HepG2 (cell line): ENCODE results near the gene HIPK3. TPM values are rescaled to one million over a fixed set of nuclear protein-coding genes. Genes with fewer than 3 reads are reported as not detected.

ENCODE experiments used
- FOXK1 ChIP-seq: sonication (generic); formaldehyde crosslinking; IDR thresholded peaks from 2 replicates; pipeline ENCODE4 v1.4.0; 2020; ENCODE audit warnings: low read depth, missing genetic modification reagents, borderline replicate concordance
- HNRNPH1 ChIP-seq: fragments of 200-400 bp; formaldehyde crosslinking; optimal IDR thresholded peaks from 2 replicates; pipeline ENCODE3; 2017; ENCODE audit warnings: mild to moderate bottlenecking, low read depth, low read length
- KAT8 ChIP-seq: IDR thresholded peaks from 2 replicates; pipeline ENCODE4 v1.6.1; 2016; ENCODE audit warnings: missing genetic modification reagents, missing compliant biosample characterization
- U2AF1 ChIP-seq: fragments of 200-400 bp; formaldehyde crosslinking; optimal IDR thresholded peaks from 2 replicates; pipeline ENCODE3; 2017; ENCODE audit warnings: mild to moderate bottlenecking, low read depth, low read length
- ZBTB21 ChIP-seq: sonication (generic); formaldehyde crosslinking; IDR thresholded peaks from 2 replicates; pipeline ENCODE4 v1.4.0; 2020; ENCODE audit warnings: missing genetic modification reagents
- ZNF101 ChIP-seq: sonication (generic); formaldehyde crosslinking; IDR thresholded peaks from 2 replicates; pipeline ENCODE4 v1.4.0; 2020; ENCODE audit warnings: mild to moderate bottlenecking, low read depth, missing genetic modification reagents, borderline replicate concordance
- ZNF142 ChIP-seq: sonication (generic); formaldehyde crosslinking; IDR thresholded peaks from 2 replicates; pipeline ENCODE4 v1.4.0; 2020; ENCODE audit warnings: missing genetic modification reagents
- ZNF552 ChIP-seq: sonication (generic); formaldehyde crosslinking; IDR thresholded peaks from 2 replicates; pipeline ENCODE4 v1.9.0; 2022; ENCODE audit warnings: missing genetic modification reagents, mild to moderate bottlenecking, borderline replicate concordance
- ZNF644 ChIP-seq: IDR thresholded peaks from 2 replicates; pipeline ENCODE4 v1.6.1; 2016; ENCODE audit warnings: low read depth
- ZNF841 ChIP-seq: sonication (generic); formaldehyde crosslinking; IDR thresholded peaks from 2 replicates; pipeline ENCODE4 v1.8.1; 2023; ENCODE audit warnings: missing genetic modification reagents, borderline replicate concordance
- polyA plus RNA-seq, 8 experiments: library from polyadenylated mRNA; depleted of rRNA in 3 of 8; stranded (reverse) in 7 of 8; unstranded in 1 of 8; fragments of >200 nt; fragmentation: Illumina TruSeq in 4 of 8; extraction: Trizol in 4 of 8; gene quantifications; 2 replicates each; pipeline versions ENCODE4 v1.2.1 to v1.2.3, GENCODE V29; 2011 to 2016; ENCODE audit warnings: low read depth in 4 of 8, missing spikeins in 1 of 8, mixed read lengths in 1 of 8; ENCODE audit not compliant: insufficient read depth in 1 of 8
- total RNA-seq, 5 experiments: library from RNA; depleted of rRNA; stranded (reverse); fragments of >200 nt; fragmentation: Illumina TruSeq; extraction: Trizol; gene quantifications; 2 replicates each; pipeline ENCODE4 v1.2.3, GENCODE V29; 2016; ENCODE audit warnings: low read depth in 1 of 5
- TF ChIP-seq, protein P1 (sequence below): sonication (generic); formaldehyde crosslinking; IDR thresholded peaks from 2 replicates; pipeline ENCODE4 v1.5.1; 2020; ENCODE audit warnings: mild to moderate bottlenecking, moderate library complexity, missing genetic modification reagents
- TF ChIP-seq, protein P2 (sequence below): sonication (generic); formaldehyde crosslinking; IDR thresholded peaks from 2 replicates; pipeline ENCODE4 v1.4.0; 2020; ENCODE audit warnings: mild to moderate bottlenecking, missing genetic modification reagents

HIPK3 gene
- total and polyA plus RNA-seq, 2 of the 13 experiments (the other 11 are each of a cell fraction or from before 2014, with no cell fraction given): 20.5 to 44.3 TPM

DNA sequence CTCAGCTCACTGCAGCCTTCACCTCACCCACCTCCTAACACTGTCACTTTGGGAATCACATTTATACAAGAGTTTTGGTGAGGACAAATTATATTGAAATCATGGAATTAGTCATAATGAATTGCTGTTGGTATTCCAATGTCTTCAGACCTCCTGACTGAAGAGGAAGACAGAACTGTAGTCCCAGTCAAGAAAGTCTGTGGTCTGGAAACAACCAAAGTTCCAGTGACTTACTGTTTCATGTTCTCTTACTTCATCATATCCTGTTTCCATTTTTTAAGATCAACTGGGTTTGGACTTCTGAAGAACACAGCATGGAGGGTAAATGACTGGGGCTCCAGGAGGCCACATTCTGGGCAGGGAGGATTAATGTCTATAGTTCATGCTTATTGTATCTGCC lies 43.0 kb upstream of the HIPK3 start (continued):
- TF ChIP-seq ZNF101 (CRISPR knock-in tag) (no peak), HNRNPH1 (no peak), ZNF841 (CRISPR knock-in tag) (no peak), U2AF1 (no peak), ZNF644 (no peak), ZBTB21 (CRISPR knock-in tag) (no peak), FOXK1 (CRISPR knock-in tag) (no peak), ZNF142 (no peak), KAT8 (CRISPR knock-in tag) (no peak), ZNF552 (CRISPR knock-in tag) (no peak)
- TF ChIP-seq, protein P1, sequence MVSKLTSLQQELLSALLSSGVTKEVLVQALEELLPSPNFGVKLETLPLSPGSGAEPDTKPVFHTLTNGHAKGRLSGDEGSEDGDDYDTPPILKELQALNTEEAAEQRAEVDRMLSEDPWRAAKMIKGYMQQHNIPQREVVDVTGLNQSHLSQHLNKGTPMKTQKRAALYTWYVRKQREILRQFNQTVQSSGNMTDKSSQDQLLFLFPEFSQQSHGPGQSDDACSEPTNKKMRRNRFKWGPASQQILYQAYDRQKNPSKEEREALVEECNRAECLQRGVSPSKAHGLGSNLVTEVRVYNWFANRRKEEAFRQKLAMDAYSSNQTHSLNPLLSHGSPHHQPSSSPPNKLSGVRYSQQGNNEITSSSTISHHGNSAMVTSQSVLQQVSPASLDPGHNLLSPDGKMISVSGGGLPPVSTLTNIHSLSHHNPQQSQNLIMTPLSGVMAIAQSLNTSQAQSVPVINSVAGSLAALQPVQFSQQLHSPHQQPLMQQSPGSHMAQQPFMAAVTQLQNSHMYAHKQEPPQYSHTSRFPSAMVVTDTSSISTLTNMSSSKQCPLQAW (CRISPR knock-in tag): no peak
- TF ChIP-seq, protein P2, sequence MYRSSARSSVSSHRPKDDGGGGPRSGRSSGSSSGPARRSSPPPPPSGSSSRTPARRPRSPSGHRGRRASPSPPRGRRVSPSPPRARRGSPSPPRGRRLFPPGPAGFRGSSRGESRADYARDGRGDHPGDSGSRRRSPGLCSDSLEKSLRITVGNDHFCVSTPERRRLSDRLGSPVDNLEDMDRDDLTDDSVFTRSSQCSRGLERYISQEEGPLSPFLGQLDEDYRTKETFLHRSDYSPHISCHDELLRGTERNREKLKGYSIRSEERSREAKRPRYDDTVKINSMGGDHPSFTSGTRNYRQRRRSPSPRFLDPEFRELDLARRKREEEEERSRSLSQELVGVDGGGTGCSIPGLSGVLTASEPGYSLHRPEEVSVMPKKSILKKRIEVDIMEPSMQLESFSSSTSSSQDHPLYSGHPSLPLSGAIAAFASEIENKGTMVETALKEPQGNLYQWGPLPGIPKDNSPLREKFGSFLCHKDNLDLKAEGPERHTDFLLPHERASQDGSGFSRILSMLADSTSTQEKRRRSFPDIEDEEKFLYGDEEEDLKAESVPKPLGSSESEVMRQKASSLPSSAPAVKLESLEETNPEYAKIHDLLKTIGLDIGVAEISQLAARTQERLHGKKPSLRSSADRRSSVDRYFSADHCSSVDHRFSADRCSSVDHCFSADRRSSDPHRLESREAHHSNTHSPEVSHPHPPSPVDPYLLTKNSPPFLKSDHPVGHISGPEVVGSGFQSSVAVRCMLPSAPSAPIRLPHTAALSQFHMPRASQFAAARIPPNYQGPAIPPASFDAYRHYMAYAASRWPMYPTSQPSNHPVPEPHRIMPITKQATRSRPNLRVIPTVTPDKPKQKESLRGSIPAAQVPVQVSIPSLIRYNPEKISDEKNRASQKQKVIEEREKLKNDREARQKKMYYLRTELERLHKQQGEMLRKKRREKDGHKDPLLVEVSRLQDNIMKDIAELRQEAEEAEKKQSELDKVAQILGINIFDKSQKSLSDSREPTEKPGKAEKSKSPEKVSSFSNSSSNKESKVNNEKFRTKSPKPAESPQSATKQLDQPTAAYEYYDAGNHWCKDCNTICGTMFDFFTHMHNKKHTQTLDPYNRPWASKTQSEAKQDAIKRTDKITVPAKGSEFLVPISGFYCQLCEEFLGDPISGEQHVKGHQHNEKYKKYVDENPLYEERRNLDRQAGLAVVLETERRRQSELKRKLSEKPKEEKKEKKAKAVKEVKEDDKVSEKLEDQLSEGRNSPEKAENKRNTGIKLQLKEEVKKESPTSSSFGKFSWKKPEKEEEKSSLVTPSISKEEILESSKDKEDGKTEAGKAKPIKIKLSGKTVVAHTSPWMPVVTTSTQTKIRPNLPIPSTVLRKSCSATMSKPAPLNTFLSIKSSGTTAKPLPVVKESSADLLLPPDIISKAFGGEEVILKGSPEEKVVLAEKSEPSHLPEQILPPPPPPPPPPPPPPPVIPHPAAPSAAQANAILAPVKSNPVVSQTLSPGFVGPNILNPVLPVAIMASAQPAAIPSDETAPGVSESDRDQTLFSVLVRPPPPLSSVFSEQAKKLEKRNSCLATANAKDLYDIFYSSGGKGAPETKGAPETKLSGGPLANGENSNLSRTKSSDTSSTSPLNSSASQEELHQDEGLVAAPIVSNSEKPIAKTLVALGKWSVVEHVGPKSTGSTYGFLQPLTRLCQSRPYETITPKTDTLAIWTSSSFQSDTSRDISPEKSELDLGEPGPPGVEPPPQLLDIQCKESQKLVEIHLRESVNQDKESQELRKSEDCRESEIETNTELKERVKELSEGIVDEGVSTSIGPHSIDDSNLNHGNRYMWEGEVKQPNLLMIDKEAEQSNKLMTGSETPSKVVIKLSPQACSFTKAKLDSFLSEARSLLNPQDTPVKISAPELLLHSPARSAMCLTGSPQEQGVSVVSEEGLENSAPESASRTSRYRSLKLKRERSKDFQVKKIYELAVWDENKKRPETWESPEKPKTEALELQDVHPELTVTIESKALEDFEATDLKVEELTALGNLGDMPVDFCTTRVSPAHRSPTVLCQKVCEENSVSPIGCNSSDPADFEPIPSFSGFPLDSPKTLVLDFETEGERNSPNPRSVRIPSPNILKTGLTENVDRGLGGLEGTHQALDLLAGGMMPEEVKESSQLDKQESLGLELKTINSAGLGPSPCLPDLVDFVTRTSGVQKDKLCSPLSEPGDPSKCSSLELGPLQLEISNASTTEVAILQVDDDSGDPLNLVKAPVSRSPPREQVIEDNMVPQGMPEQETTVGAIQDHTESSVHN (CRISPR knock-in tag): no peak
